ENCODE measurements around the gene AKAP1.
A peak's percentile ranks its signal among the peaks of the same experiment; 100 is the strongest.

The AKAP1 gene

GRCh38 chr17:57084361-57084801, 665 bp upstream of the AKAP1 start:
- no peak for TF ChIP-seq CTCF (conservative IDR thresholded peaks at IDR 0.05; ENCODE audit: control insufficient read depth, insufficient read depth, low read depth, low read length)
- peak; percentile 36 for DNase-seq (ENCODE audit: low read depth)
- H3K4me3 ChIP-seq (ENCODE audit: control insufficient read depth, low read depth, low read length), result peak overlapping the region; percentile 89

- DNase-seq (ENCODE audit: low read depth), result peak; percentile 18
- peak overlapping the region; percentile 67 for H3K4me3 ChIP-seq (ENCODE audit: control insufficient read depth, low read depth, low read length)
These were observed 512 bp downstream of the AKAP1 start for GRCh38 chr17:57085448-57086068.

GRCh38 chr17:57086069-57086930, 1.3 kb downstream of the AKAP1 start:
- DNase-seq (ENCODE audit: low read depth), result no peak
- TF ChIP-seq CTCF (conservative IDR thresholded peaks at IDR 0.05; ENCODE audit: control insufficient read depth, insufficient read depth, low read depth, low read length), result no peak
- H3K4me3 ChIP-seq (ENCODE audit: control insufficient read depth, low read depth, low read length), result peak overlapping the region; percentile 67

More at GRCh38 chr17:57085448-57086068, 512 bp downstream of the AKAP1 start:
- TF ChIP-seq CTCF (conservative IDR thresholded peaks at IDR 0.05; ENCODE audit: control insufficient read depth, insufficient read depth, low read depth, low read length), result no peak

GRCh38 chr17:57088298-57088697, 3.3 kb downstream of the AKAP1 start:
- TF ChIP-seq CTCF (conservative IDR thresholded peaks at IDR 0.05; ENCODE audit: control insufficient read depth, insufficient read depth, low read depth, low read length), result no peak
- no peak for DNase-seq (ENCODE audit: low read depth)
- H3K4me3 ChIP-seq (ENCODE audit: control insufficient read depth, low read depth, low read length), result no peak overlapping the region

GRCh38 chr17:57089391-57089790, 4.3 kb downstream of the AKAP1 start:
- H3K4me3 ChIP-seq (ENCODE audit: control insufficient read depth, low read depth, low read length), result no peak overlapping the region
- no peak for DNase-seq (ENCODE audit: low read depth)
- TF ChIP-seq CTCF (conservative IDR thresholded peaks at IDR 0.05; ENCODE audit: control insufficient read depth, insufficient read depth, low read depth, low read length), result no peak

GRCh38 chr17:57090560-57091185, 5.6 kb downstream of the AKAP1 start:
- no peak overlapping the region for H3K4me3 ChIP-seq (ENCODE audit: control insufficient read depth, low read depth, low read length)
- no peak for TF ChIP-seq CTCF (conservative IDR thresholded peaks at IDR 0.05; ENCODE audit: control insufficient read depth, insufficient read depth, low read depth, low read length)
- DNase-seq (ENCODE audit: low read depth), result peak; percentile 25
